Measurements from ENCODE around the gene FLT3. TPM values are rescaled to one million over a fixed set of nuclear protein-coding genes. Genes with fewer than 3 reads are reported as not detected.
"Not testable (repeated sequence)": the region's sequence is repeated elsewhere in the genome, so short reads cannot be mapped to it uniquely, and the experiment has no call there.

Gene FLT3
- total and polyA plus RNA-seq, 2 donors (not counting 1 experiment from before 2014, with no cell fraction given), result 0.13 to 0.42 TPM

GRCh38 chr13:28010046-28010445, 90.3 kb downstream of the FLT3 start:
- H2AFZ ChIP-seq (ENCODE audit: insufficient read depth, low read depth, low read length, poor library complexity, severe bottlenecking), result no peak overlapping the region
- H4K20me1 ChIP-seq (ENCODE audit: control insufficient read depth, insufficient read depth, low read length, poor library complexity, severe bottlenecking), result no peaks in the 10 kb centered on the region
- peaks cover 12% of the 10 kb centered on the region for H3K4me1 Mint-ChIP-seq
- intact Hi-C loops (cut with micrococcal nuclease), result loop anchor here (5.0 kb wide), 1 partner anchor 37 kb away; no protein-coding TSS in a partner anchor
- POLR2A ChIA-PET, result no interaction called here
- H3K4me3 Mint-ChIP-seq, result no peak overlapping the region
- CTCF ChIA-PET, result no interaction called here
- H3K27me3 Mint-ChIP-seq, result no peaks in the 10 kb centered on the region
- no peak for TF ChIP-seq CTCF (IDR thresholded peaks at IDR 0.05)
- no peak for TF ChIP-seq EZH2 (IDR thresholded peaks at IDR 0.05; ENCODE audit: borderline replicate concordance, insufficient read depth, low read depth, low read length, poor library complexity, severe bottlenecking)
- no peaks in the 10 kb centered on the region for H3K9me3 Mint-ChIP-seq (ENCODE audit: insufficient read depth)
- no peak overlapping the region for H3K27ac ChIP-seq (ENCODE audit: low read length in 2 of 2)
- ATAC-seq (ENCODE audit: low read depth) (no peak), DNase-seq (no peak)
- H3K4me1 ChIP-seq (ENCODE audit: control insufficient read depth in 2 of 2, insufficient read depth in 2 of 2, low read length in 2 of 2), result peaks cover 2 to 12% of the 10 kb centered on the region in 2 donors
- WGBS (ENCODE audit: insufficient coverage), result 100% methylated on average over 1 of the region's 5 CpGs
- no peak overlapping the region for H3K27ac Mint-ChIP-seq
- no peaks in the 10 kb centered on the region for H3K27me3 ChIP-seq (replicated peaks in 1 of 4; ENCODE audit: control extremely low read depth in 1 of 4, control insufficient read depth in 3 of 4, insufficient read depth in 4 of 4, low read length in 3 of 4)
- no peak overlapping the region for H3K4me3 ChIP-seq (ENCODE audit: control extremely low read depth in 1 of 5, extremely low read depth in 1 of 5, insufficient read depth in 1 of 5, low read depth in 2 of 5, low read length in 4 of 5)
- no peak overlapping the region for H3K4me2 ChIP-seq (replicated peaks; ENCODE audit: low read depth, low read length, poor library complexity, severe bottlenecking)
- H3K9me3 ChIP-seq (ENCODE audit: control extremely low read depth in 1 of 3, control insufficient read depth in 2 of 3, insufficient read depth in 1 of 3, low read length in 2 of 3), result peaks cover 0 to 3% (median 0%) of the 10 kb centered on the region in 3 donors
- H3K79me2 ChIP-seq (ENCODE audit: control insufficient read depth, insufficient read depth, low read length), result no peaks in the 10 kb centered on the region
- no peak overlapping the region for H3K9ac ChIP-seq (ENCODE audit: low read length)
- H3K36me3 ChIP-seq (replicated peaks in 1 of 2; ENCODE audit: control extremely low read depth in 1 of 2, control insufficient read depth in 1 of 2, extremely low read depth in 1 of 2, insufficient read depth in 2 of 2, low read length in 1 of 2), result no peaks in the 10 kb centered on the region

GRCh38 chr13:28005016-28005415, 95.4 kb downstream of the FLT3 start:
- H3K4me2 ChIP-seq (replicated peaks; ENCODE audit: low read depth, low read length, poor library complexity, severe bottlenecking); DNase-seq; H3K79me2 ChIP-seq (ENCODE audit: control insufficient read depth, insufficient read depth, low read length); H3K27ac Mint-ChIP-seq; POLR2A ChIA-PET; H2AFZ ChIP-seq (ENCODE audit: insufficient read depth, low read depth, low read length, poor library complexity, severe bottlenecking); intact Hi-C loops (cut with micrococcal nuclease); H4K20me1 ChIP-seq (ENCODE audit: control insufficient read depth, insufficient read depth, low read length, poor library complexity, severe bottlenecking); H3K27me3 ChIP-seq (replicated peaks in 1 of 4; ENCODE audit: control extremely low read depth in 1 of 4, control insufficient read depth in 3 of 4, insufficient read depth in 4 of 4, low read length in 3 of 4); H3K27me3 Mint-ChIP-seq; H3K9me3 Mint-ChIP-seq (ENCODE audit: insufficient read depth); H3K4me1 Mint-ChIP-seq; H3K4me3 Mint-ChIP-seq; H3K27ac ChIP-seq (ENCODE audit: low read length in 2 of 2); H3K9ac ChIP-seq (ENCODE audit: low read length); H3K4me1 ChIP-seq (ENCODE audit: control insufficient read depth in 2 of 2, insufficient read depth in 2 of 2, low read length in 2 of 2); H3K36me3 ChIP-seq (replicated peaks in 1 of 2; ENCODE audit: control extremely low read depth in 1 of 2, control insufficient read depth in 1 of 2, extremely low read depth in 1 of 2, insufficient read depth in 2 of 2, low read length in 1 of 2); ATAC-seq (ENCODE audit: low read depth); CTCF ChIA-PET; H3K4me3 ChIP-seq (ENCODE audit: control extremely low read depth in 1 of 5, extremely low read depth in 1 of 5, insufficient read depth in 1 of 5, low read depth in 2 of 5, low read length in 4 of 5); H3K9me3 ChIP-seq (ENCODE audit: control extremely low read depth in 1 of 3, control insufficient read depth in 2 of 3, insufficient read depth in 1 of 3, low read length in 2 of 3): not testable (repeated sequence)
- 100% methylated on average over 3 of the region's 13 CpGs for WGBS (ENCODE audit: insufficient coverage)
